Endometrium (tissue), 2 donors: ENCODE data around the gene GNB1.
"Not testable (repeated sequence)": the region's sequence is repeated elsewhere in the genome, so short reads cannot be mapped to it uniquely, and the experiment has no call there.

ENCODE experiments used
- FAIRE-seq: peaks from 2 replicates; lab custom pipeline; 2012; peaks lifted over from hg19 to GRCh38; lab: Jason Lieb, UNC
- donor health status: control.
- donor health status: control.

The GNB1 gene

GRCh38 chr1:1738799-1739337 is 152.0 kb downstream of the GNB1 start:
- FAIRE-seq = not testable (repeated sequence)

GRCh38 chr1:1737675-1738590 is 153.0 kb downstream of the GNB1 start:
- not testable (repeated sequence) for FAIRE-seq
